Suprapubic skin (tissue), 4 donors: ENCODE measurements around the gene TSR3. TPM values are rescaled to one million over a fixed set of nuclear protein-coding genes. Genes with fewer than 3 reads are reported as not detected.

Experiments
- DNase-seq, 2 donors: peaks; one replicate each; pipeline ENCODE4 v3.0.0-alpha.2; 2019; ENCODE audit warnings: low spot score in 2 of 2
- H3K27ac ChIP-seq: fragments of 200-600 bp; sonication (generic); one replicate; pipeline ENCODE4 v1.5.1; 2019
- H3K27me3 ChIP-seq: fragments of 200-600 bp; sonication (generic); one replicate; pipeline ENCODE4 v1.5.1; 2019
- H3K36me3 ChIP-seq: fragments of 200-600 bp; sonication (generic); one replicate; pipeline ENCODE4 v1.5.1; 2019
- H3K4me1 ChIP-seq: fragments of 200-600 bp; sonication (generic); one replicate; pipeline ENCODE4 v1.5.1; 2019
- H3K4me3 ChIP-seq: fragments of 200-600 bp; sonication (generic); one replicate; pipeline ENCODE4 v1.5.1; 2019; ENCODE audit warnings: mild to moderate bottlenecking
- H3K9me3 ChIP-seq: fragments of 200-600 bp; sonication (generic); one replicate; pipeline ENCODE4 v1.5.1; 2019
- CTCF ChIP-seq, 2 donors: fragments of 200-600 bp in 1 of 2; fragments of 450-650 bp in 1 of 2; sonication (generic) in 1 of 2; IDR thresholded peaks; one replicate each; pipeline ENCODE4 v1.5.1; 2016 to 2019; ENCODE audit warnings: antibody characterized with exemption in 2 of 2, mild to moderate bottlenecking in 1 of 2, moderate library complexity in 1 of 2
- EP300 ChIP-seq: sonication (generic); formaldehyde crosslinking; IDR thresholded peaks from one replicate; pipeline ENCODE4 v1.6.1; 2017; ENCODE audit warnings: antibody characterized with exemption
- POLR2A ChIP-seq, 2 donors: fragments of 450-650 bp; IDR thresholded peaks; one replicate each; pipeline ENCODE4 v1.6.1; 2017; ENCODE audit warnings: antibody characterized with exemption in 2 of 2, mild to moderate bottlenecking in 2 of 2, moderate library complexity in 2 of 2
- POLR2AphosphoS5 ChIP-seq, 3 donors: sonication (generic); formaldehyde crosslinking; IDR thresholded peaks; one replicate each; pipeline ENCODE4 v1.6.1; 2017; ENCODE audit warnings: antibody characterized with exemption in 3 of 3
- WGBS: methylation state at CpG from one replicate; pipeline ENCODE4 v1.1.5; 2018; 5-methylcytosine and 5-hydroxymethylcytosine counted together
- total RNA-seq, 4 donors: library from RNA; depleted of rRNA; stranded (reverse); fragments of >200 nt; gene quantifications; one replicate each; pipeline ENCODE4 v1.1.0, GENCODE V29; 2016

The TSR3 gene
- total RNA-seq, 4 donors from 2014 or later: 48.5 to 70.2 (median 62.1) TPM

GRCh38 chr16:1383556-1383955, 31.9 kb upstream of the TSR3 start:
- no peak for DNase-seq
- peaks cover 61% of the 10 kb centered on the region for H3K36me3 ChIP-seq
- 89% methylated on average over 10 of the region's 18 CpGs for WGBS

GRCh38 chr16:1381612-1382406, 30.1 kb upstream of the TSR3 start:
- TF ChIP-seq POLR2AphosphoS5 (IDR thresholded peaks at IDR 0.05) (no peak), POLR2A (IDR thresholded peaks at IDR 0.05) (no peak), EP300 (no peak), CTCF (IDR thresholded peaks at IDR 0.05) (no peak)
- Histone ChIP-seq H3K27ac (no peak overlapping the region), H3K4me3 (no peak overlapping the region), H3K9me3 (no peaks in the 10 kb centered on the region), H3K36me3 (peaks cover 47% of the 10 kb centered on the region), H3K27me3 (no peaks in the 10 kb centered on the region), H3K4me1 (peaks cover 30% of the 10 kb centered on the region)
- DNase-seq: no peak
- 85% methylated on average over 8 of the region's 9 CpGs for WGBS

More at GRCh38 chr16:1383556-1383955, 31.9 kb upstream of the TSR3 start:
- no peak overlapping the region for H3K27ac ChIP-seq
- H3K27me3 ChIP-seq: no peaks in the 10 kb centered on the region
- peaks cover 16% of the 10 kb centered on the region for H3K4me1 ChIP-seq
- no peaks in the 10 kb centered on the region for H3K9me3 ChIP-seq
- TF ChIP-seq POLR2AphosphoS5 (IDR thresholded peaks at IDR 0.05) (no peak), CTCF (IDR thresholded peaks at IDR 0.05) (no peak), EP300 (no peak), POLR2A (IDR thresholded peaks at IDR 0.05) (no peak)
- no peak overlapping the region for H3K4me3 ChIP-seq

- peaks cover 53% of the 10 kb centered on the region for H3K36me3 ChIP-seq
- no peak for TF ChIP-seq POLR2AphosphoS5 (IDR thresholded peaks at IDR 0.05)
- TF ChIP-seq CTCF (IDR thresholded peaks at IDR 0.05): no peak
- TF ChIP-seq POLR2A (IDR thresholded peaks at IDR 0.05): no peak
- no peak for TF ChIP-seq EP300
- H3K9me3 ChIP-seq: no peaks in the 10 kb centered on the region
- H3K27ac ChIP-seq: no peak overlapping the region
- peaks cover 30% of the 10 kb centered on the region for H3K4me1 ChIP-seq
- 88% methylated on average over 10 of the region's 10 CpGs for WGBS
- H3K4me3 ChIP-seq: peak overlapping the region; percentile 63
- no peak for DNase-seq
- H3K27me3 ChIP-seq: no peaks in the 10 kb centered on the region
These were observed 28.5 kb upstream of the TSR3 start for GRCh38 chr16:1380195-1380594.

- Histone ChIP-seq H3K36me3 (peaks cover 53% of the 10 kb centered on the region), H3K4me1 (peaks cover 30% of the 10 kb centered on the region), H3K27me3 (no peaks in the 10 kb centered on the region), H3K4me3 (peak overlapping the region; percentile 63), H3K27ac (peak overlapping the region; percentile 91), H3K9me3 (no peaks in the 10 kb centered on the region)
- DNase-seq: no peak
- TF ChIP-seq POLR2AphosphoS5 (IDR thresholded peaks at IDR 0.05): no peak
- WGBS: 26% methylated on average over 4 of the region's 95 CpGs
These were observed 27.8 kb upstream of the TSR3 start for GRCh38 chr16:1379304-1380076.

GRCh38 chr16:1378804-1379303, 27.2 kb upstream of the TSR3 start:
- peak overlapping the region; percentile 91 for H3K27ac ChIP-seq
- DNase-seq: peak; percentile 87 to 93
- WGBS: 37% methylated on average over 3 of the region's 31 CpGs
- H3K4me3 ChIP-seq: peak overlapping the region; percentile 63
- H3K27me3 ChIP-seq: no peaks in the 10 kb centered on the region
- H3K9me3 ChIP-seq: no peaks in the 10 kb centered on the region
- H3K36me3 ChIP-seq: peaks cover 47% of the 10 kb centered on the region
- H3K4me1 ChIP-seq: peaks cover 30% of the 10 kb centered on the region
- TF ChIP-seq CTCF (IDR thresholded peaks at IDR 0.05) (no peak), POLR2A (IDR thresholded peaks at IDR 0.05) (no peak), POLR2AphosphoS5 (IDR thresholded peaks at IDR 0.05) (peak; percentile 10 to 20 (median 13)), EP300 (no peak)
